ENCODE measurements around the gene TPRG1. TPM values are rescaled to one million over a fixed set of nuclear protein-coding genes. Genes with fewer than 3 reads are reported as not detected.

Gene TPRG1
- total RNA-seq, 2 donors from 2014 or later = 24.4 to 25.3 TPM

DNA sequence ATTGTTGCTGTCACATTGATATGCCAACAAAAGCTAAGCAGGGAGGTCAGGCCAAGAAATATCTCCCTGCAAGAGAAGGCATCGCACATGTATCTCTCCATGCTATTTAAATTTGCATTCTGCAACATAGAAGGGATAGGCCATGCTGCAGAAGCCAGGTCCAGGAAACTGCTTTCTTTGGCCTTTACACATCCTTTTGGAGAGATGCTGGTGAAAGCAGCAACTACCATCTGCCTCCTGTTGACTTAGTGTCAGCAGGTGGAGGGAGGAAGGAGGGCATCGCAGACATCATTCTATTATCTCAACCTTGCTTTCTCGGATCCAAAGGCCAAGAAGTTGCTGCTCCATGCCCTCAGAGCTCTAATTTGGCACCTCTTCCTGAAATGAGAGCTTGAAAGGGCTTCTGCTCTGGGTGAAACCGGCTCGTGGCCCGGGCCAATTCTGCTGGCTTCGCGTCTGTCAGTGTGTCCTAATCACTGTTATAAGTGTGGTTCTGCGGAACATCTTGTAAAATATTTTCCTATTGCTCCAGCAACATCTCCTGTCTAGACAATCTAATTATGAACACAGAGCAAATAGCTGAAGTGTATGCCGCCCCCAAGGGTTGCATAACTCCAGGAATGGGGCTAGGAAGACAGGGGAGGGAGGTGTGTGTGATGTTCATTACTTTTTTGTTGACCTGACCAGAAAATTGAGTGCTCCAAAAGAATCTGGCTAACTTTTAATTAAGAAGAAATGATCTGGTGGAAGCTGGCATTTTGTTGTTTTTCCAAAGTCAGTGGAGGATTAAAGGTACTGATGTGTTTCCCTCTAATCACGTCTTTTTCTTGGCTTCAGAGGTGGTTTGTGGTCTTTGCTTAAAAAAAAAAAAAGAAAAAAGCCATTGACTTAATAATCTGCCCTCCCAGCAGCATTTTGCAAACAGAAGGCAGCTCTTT lies 89.1 kb downstream of the TPRG1 start:
- H3K4me1 Mint-ChIP-seq (ENCODE audit: low read depth) = no peaks in the 10 kb centered on the region
- no peak overlapping the region for H3K27ac Mint-ChIP-seq
- H3K36me3 Mint-ChIP-seq (ENCODE audit: insufficient read depth in 2 of 2) = peaks cover 0 to 2% of the 10 kb centered on the region in 2 donors
- DNase-seq (no peak), ATAC-seq (replicated peaks in 1 of 2) (no peak)
- peaks cover 2 to 4% of the 10 kb centered on the region in 2 donors for H3K9me3 Mint-ChIP-seq
- peaks cover 5% of the 10 kb centered on the region for H3K27me3 Mint-ChIP-seq (ENCODE audit: low read depth)
- H3K4me3 Mint-ChIP-seq = no peak overlapping the region

DNA sequence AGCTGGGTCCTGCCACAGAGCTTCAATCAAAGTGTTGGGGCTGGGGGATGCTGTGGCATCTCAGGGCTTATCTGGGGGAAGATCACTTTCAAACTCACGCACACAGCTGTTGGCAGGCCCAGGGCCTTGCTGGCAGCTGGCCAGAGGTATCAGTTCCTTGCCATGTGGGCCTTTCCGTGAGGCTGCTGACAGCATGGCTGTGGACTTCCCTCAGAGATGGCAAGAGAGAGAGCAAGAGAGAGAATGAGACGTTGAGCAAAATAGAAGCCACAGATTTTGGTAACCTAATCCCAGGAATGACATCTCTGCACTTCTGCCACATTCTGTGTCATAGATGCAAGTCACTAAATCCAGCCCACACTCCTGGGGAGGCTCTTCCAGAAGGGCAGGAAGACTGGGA lies 91.0 kb downstream of the TPRG1 start:
- H3K4me1 Mint-ChIP-seq (ENCODE audit: low read depth) = no peaks in the 10 kb centered on the region
- DNase-seq (no peak), ATAC-seq (replicated peaks in 1 of 2) (no peak)
- no peaks in the 10 kb centered on the region for H3K27me3 Mint-ChIP-seq (ENCODE audit: low read depth)
- no peaks in the 10 kb centered on the region for H3K36me3 Mint-ChIP-seq (ENCODE audit: insufficient read depth in 2 of 2)
- no peaks in the 10 kb centered on the region for H3K9me3 Mint-ChIP-seq
- no peak overlapping the region for H3K4me3 Mint-ChIP-seq
- H3K27ac Mint-ChIP-seq = no peak overlapping the region

DNA sequence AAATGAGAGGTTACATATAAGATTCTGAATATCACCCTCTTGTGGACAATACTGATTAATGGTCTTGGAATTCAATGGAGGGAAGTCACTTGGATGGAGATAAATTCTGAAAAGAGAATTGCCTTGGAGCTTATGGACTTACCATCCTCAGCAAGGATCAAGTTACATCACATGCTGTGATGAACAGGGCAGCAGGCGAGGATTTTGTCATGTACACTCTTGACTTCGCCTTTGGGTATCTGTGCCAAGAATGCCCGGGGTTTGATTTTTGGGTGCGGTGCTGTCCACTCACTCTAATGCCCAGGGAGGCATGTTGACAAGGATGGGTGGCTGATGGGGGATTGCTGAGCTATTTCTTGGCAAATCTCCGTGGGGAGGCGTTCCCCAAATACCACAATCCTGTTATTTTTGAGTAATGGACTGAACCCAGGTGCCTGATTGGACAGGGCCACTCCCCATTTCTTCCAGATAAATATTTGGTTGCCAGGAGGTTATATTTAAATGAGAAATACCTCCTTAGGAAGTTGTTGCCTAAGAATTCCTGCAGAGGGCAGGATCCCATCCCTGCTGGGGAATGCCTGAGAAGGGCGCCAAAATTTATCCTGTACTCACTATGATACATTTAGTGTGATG lies 96.3 kb downstream of the TPRG1 start:
- Mint-ChIP-seq H3K4me3 (no peak overlapping the region), H3K9me3 (no peaks in the 10 kb centered on the region), H3K27me3 (ENCODE audit: low read depth) (no peaks in the 10 kb centered on the region), H3K27ac (no peak overlapping the region), H3K36me3 (ENCODE audit: insufficient read depth in 2 of 2) (no peaks in the 10 kb centered on the region), H3K4me1 (ENCODE audit: low read depth) (peaks cover 8% of the 10 kb centered on the region)
- DNase-seq (no peak), ATAC-seq (replicated peaks in 1 of 2) (no peak)

- no peak overlapping the region for H3K27ac Mint-ChIP-seq
- no peaks in the 10 kb centered on the region for H3K9me3 Mint-ChIP-seq
- no peaks in the 10 kb centered on the region for H3K27me3 Mint-ChIP-seq (ENCODE audit: low read depth)
- peaks cover 16% of the 10 kb centered on the region for H3K4me1 Mint-ChIP-seq (ENCODE audit: low read depth)
- ATAC-seq (replicated peaks in 1 of 2) (no peak), DNase-seq (no peak)
- H3K36me3 Mint-ChIP-seq (ENCODE audit: insufficient read depth in 2 of 2) = no peaks in the 10 kb centered on the region
- no peak overlapping the region for H3K4me3 Mint-ChIP-seq
Observed at GRCh38 chr3:189269365-189269764, 97.6 kb downstream of the TPRG1 start.

GRCh38 chr3:189270248-189270832 lies 98.6 kb downstream of the TPRG1 start:
- peaks cover 0 to 1% of the 10 kb centered on the region in 2 donors for H3K9me3 Mint-ChIP-seq

GRCh38 chr3:189272500-189273119 lies 100.8 kb downstream of the TPRG1 start:
- Mint-ChIP-seq H3K27me3 (ENCODE audit: low read depth) (no peaks in the 10 kb centered on the region), H3K4me3 (no peak overlapping the region), H3K27ac (peak overlapping the region; percentile 4), H3K9me3 (peaks cover 3 to 6% of the 10 kb centered on the region in 2 donors), H3K4me1 (ENCODE audit: low read depth) (peaks cover 41% of the 10 kb centered on the region), H3K36me3 (ENCODE audit: insufficient read depth in 2 of 2) (peaks cover 2 to 3% of the 10 kb centered on the region in 2 donors)
- ATAC-seq (replicated peaks in 1 of 2) = peak; percentile 68 to 82
- DNase-seq = no peak

More at GRCh38 chr3:189270248-189270832, 98.6 kb downstream of the TPRG1 start:
- DNase-seq = peak; percentile 29 to 39
- Mint-ChIP-seq H3K4me3 (no peak overlapping the region), H3K27me3 (ENCODE audit: low read depth) (no peaks in the 10 kb centered on the region), H3K27ac (no peak overlapping the region), H3K36me3 (ENCODE audit: insufficient read depth in 2 of 2) (peaks cover 0 to 1% of the 10 kb centered on the region in 2 donors), H3K4me1 (ENCODE audit: low read depth) (peaks cover 20% of the 10 kb centered on the region)
- peak; percentile 62 to 66 for ATAC-seq (replicated peaks in 1 of 2)

- peaks cover 52% of the 10 kb centered on the region for H3K4me1 Mint-ChIP-seq (ENCODE audit: low read depth)
- no peak overlapping the region for H3K4me3 Mint-ChIP-seq
- peaks cover 3 to 5% of the 10 kb centered on the region in 2 donors for H3K36me3 Mint-ChIP-seq (ENCODE audit: insufficient read depth in 2 of 2)
- no peak for ATAC-seq (replicated peaks in 1 of 2)
- no peak overlapping the region for H3K27ac Mint-ChIP-seq
- H3K9me3 Mint-ChIP-seq = peaks cover 3 to 6% of the 10 kb centered on the region in 2 donors
- no peak for DNase-seq
- H3K27me3 Mint-ChIP-seq (ENCODE audit: low read depth) = no peaks in the 10 kb centered on the region
Observed at GRCh38 chr3:189273736-189274135, 102.0 kb downstream of the TPRG1 start.

GRCh38 chr3:189275182-189275581 lies 103.4 kb downstream of the TPRG1 start:
- H3K27ac Mint-ChIP-seq = peak overlapping the region; percentile 13
- DNase-seq (no peak), ATAC-seq (replicated peaks in 1 of 2) (no peak)
- H3K9me3 Mint-ChIP-seq = peaks cover 3 to 7% of the 10 kb centered on the region in 2 donors
- H3K4me1 Mint-ChIP-seq (ENCODE audit: low read depth) = peaks cover 60% of the 10 kb centered on the region
- H3K36me3 Mint-ChIP-seq (ENCODE audit: insufficient read depth in 2 of 2) = peaks cover 3 to 5% of the 10 kb centered on the region in 2 donors
- no peak overlapping the region for H3K4me3 Mint-ChIP-seq
- H3K27me3 Mint-ChIP-seq (ENCODE audit: low read depth) = no peaks in the 10 kb centered on the region

DNA sequence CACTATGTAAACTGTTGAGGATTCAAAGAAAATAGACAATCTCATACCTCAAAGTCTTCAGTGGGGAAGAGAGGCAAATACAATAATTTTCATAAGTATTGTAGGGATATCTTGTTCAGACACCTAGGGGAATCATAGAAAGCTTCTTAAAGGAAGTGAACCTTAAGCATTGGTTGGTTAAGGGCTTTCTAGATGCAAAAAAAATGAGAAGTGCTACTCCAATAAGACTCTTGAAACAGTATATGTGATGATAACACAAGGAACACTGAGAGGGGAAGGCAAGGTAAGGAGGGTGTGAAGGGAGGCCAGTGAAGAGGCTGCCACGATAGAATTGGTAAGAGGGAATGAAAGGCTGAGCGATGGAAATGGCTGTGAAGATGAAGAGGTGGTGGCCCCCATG lies 104.1 kb downstream of the TPRG1 start:
- Mint-ChIP-seq H3K36me3 (ENCODE audit: insufficient read depth in 2 of 2) (peaks cover 3 to 5% of the 10 kb centered on the region in 2 donors), H3K4me3 (no peak overlapping the region), H3K9me3 (peaks cover 3 to 7% of the 10 kb centered on the region in 2 donors), H3K4me1 (ENCODE audit: low read depth) (peaks cover 60% of the 10 kb centered on the region), H3K27me3 (ENCODE audit: low read depth) (no peaks in the 10 kb centered on the region), H3K27ac (no peak overlapping the region)
- no peak for DNase-seq
- no peak for ATAC-seq (replicated peaks in 1 of 2)

- H3K27ac Mint-ChIP-seq = peak overlapping the region; percentile 80
- H3K9me3 Mint-ChIP-seq = peaks cover 3 to 7% of the 10 kb centered on the region in 2 donors
- peaks cover 60% of the 10 kb centered on the region for H3K4me1 Mint-ChIP-seq (ENCODE audit: low read depth)
Observed at GRCh38 chr3:189276444-189277219, 104.9 kb downstream of the TPRG1 start.

GRCh38 chr3:189277711-189278110 lies 105.9 kb downstream of the TPRG1 start:
- peaks cover 3 to 7% of the 10 kb centered on the region in 2 donors for H3K9me3 Mint-ChIP-seq
- H3K27ac Mint-ChIP-seq = peak overlapping the region; percentile 54
- DNase-seq (peak in 1 of 2 donors; percentile 14), ATAC-seq (replicated peaks in 1 of 2) (peak; percentile 76 to 91)
- H3K4me3 Mint-ChIP-seq = peak overlapping the region; percentile 7 to 57
- no peaks in the 10 kb centered on the region for H3K27me3 Mint-ChIP-seq (ENCODE audit: low read depth)
- peaks cover 3 to 5% of the 10 kb centered on the region in 2 donors for H3K36me3 Mint-ChIP-seq (ENCODE audit: insufficient read depth in 2 of 2)
- peaks cover 62% of the 10 kb centered on the region for H3K4me1 Mint-ChIP-seq (ENCODE audit: low read depth)

More at GRCh38 chr3:189276444-189277219, 104.9 kb downstream of the TPRG1 start:
- ATAC-seq (replicated peaks in 1 of 2) (peak in 1 of 2 donors; percentile 12), DNase-seq (no peak)
- Mint-ChIP-seq H3K36me3 (ENCODE audit: insufficient read depth in 2 of 2) (peaks cover 3 to 5% of the 10 kb centered on the region in 2 donors), H3K4me3 (peak overlapping the region; percentile 34 to 60), H3K27me3 (ENCODE audit: low read depth) (no peaks in the 10 kb centered on the region)

- H3K27me3 Mint-ChIP-seq (ENCODE audit: low read depth) = no peaks in the 10 kb centered on the region
- H3K27ac Mint-ChIP-seq = peak overlapping the region; percentile 54
- DNase-seq = no peak
- ATAC-seq (replicated peaks in 1 of 2) = peak in 1 of 2 donors; percentile 25
- H3K4me3 Mint-ChIP-seq = peak overlapping the region; percentile 7 to 57
- peaks cover 3 to 7% of the 10 kb centered on the region in 2 donors for H3K9me3 Mint-ChIP-seq
- peaks cover 3 to 5% of the 10 kb centered on the region in 2 donors for H3K36me3 Mint-ChIP-seq (ENCODE audit: insufficient read depth in 2 of 2)
- H3K4me1 Mint-ChIP-seq (ENCODE audit: low read depth) = peaks cover 59% of the 10 kb centered on the region
Observed at GRCh38 chr3:189278221-189278620, 106.5 kb downstream of the TPRG1 start.

Data from activated T-cell treated with anti-CD3 and anti-CD28 coated beads, Interleukin-2, amount 50 U/mL, for 72 hours (primary cell).